Thoracic aorta (tissue), 2 donors: ENCODE results near the gene ADAMTS13. TPM values are rescaled to one million over a fixed set of nuclear protein-coding genes. Genes with fewer than 3 reads are reported as not detected.

ENCODE experiments used
- ATAC-seq: fragments of 150-250 bp; one replicate; pipeline ENCODE4 v1.8.0; 2017; ENCODE audit warnings: low read depth; ENCODE audit not compliant: insufficient number of reproducible peaks, low FRiP score
- DNase-seq: peaks from one replicate; pipeline ENCODE4 v3.0.0-alpha.2; 2020; ENCODE audit warnings: low spot score
- H3K27ac ChIP-seq, 2 donors: fragments of 200-600 bp; sonication (generic); 1 replicate in 1 of 2; 2 replicates in 1 of 2; pipeline ENCODE4 v1.5.1; 2016; ENCODE audit warnings: mild to moderate bottlenecking in 2 of 2, moderate library complexity in 2 of 2
- H3K27me3 ChIP-seq: fragments of 200-600 bp; sonication (generic); replicated peaks from 2 replicates; pipeline ENCODE4 v1.6.0; 2016; ENCODE audit warnings: mild to moderate bottlenecking; ENCODE audit not compliant: insufficient read depth
- H3K36me3 ChIP-seq: fragments of 200-600 bp; sonication (generic); one replicate; pipeline ENCODE4 v1.5.1; 2016
- H3K4me1 ChIP-seq, 2 donors: fragments of 200-600 bp; sonication (generic); 1 replicate in 1 of 2; 2 replicates in 1 of 2; pipeline versions ENCODE4 v1.5.1 to v1.6.0; 2016; ENCODE audit warnings: low read depth in 2 of 2, mild to moderate bottlenecking in 1 of 2; ENCODE audit not compliant: control insufficient read depth in 1 of 2
- H3K4me3 ChIP-seq: fragments of 200-600 bp; sonication (generic); 2 replicates; pipeline ENCODE4 v1.5.1; 2016; ENCODE audit warnings: mild to moderate bottlenecking
- H3K9me3 ChIP-seq: fragments of 200-600 bp; sonication (generic); 2 replicates; pipeline ENCODE4 v1.5.1; 2016
- CTCF ChIP-seq: fragments of 200-600 bp; sonication (generic); IDR thresholded peaks from one replicate; pipeline ENCODE4 v1.5.1; 2019; ENCODE audit warnings: antibody characterized with exemption
- total RNA-seq, 2 donors: library from RNA; depleted of rRNA; stranded (reverse); fragments of >200 nt; gene quantifications; one replicate each; pipeline versions ENCODE4 v1.1.0 to v1.2.3, GENCODE V29; 2016

The ADAMTS13 gene
- total RNA-seq, 2 donors from 2014 or later: 1.3 to 6.0 TPM

DNA sequence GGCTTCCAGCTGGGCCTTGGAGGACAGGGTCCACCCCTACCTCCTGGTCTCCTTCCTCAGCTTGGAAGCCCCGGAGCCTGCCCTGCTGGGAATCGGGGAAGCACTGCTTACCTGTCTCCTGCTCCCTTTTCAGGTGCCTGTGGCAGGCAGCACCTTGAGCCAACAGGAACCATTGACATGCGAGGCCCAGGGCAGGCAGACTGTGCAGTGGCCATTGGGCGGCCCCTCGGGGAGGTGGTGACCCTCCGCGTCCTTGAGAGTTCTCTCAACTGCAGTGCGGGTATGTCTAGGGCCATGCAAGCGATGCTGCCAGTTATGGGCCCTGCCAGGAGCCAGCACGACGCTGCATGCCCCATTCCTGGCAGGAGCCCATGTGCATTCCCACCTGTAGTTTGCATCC lies 33.8 kb downstream of the ADAMTS13 start:
- peaks cover 0 to 12% of the 10 kb centered on the region in 2 donors for H3K4me1 ChIP-seq
- ATAC-seq (no peak), DNase-seq (no peak)
- no peak overlapping the region for H3K27ac ChIP-seq
- no peak for TF ChIP-seq CTCF
- no peaks in the 10 kb centered on the region for H3K27me3 ChIP-seq
- H3K4me3 ChIP-seq: no peak overlapping the region
- no peaks in the 10 kb centered on the region for H3K36me3 ChIP-seq
- no peaks in the 10 kb centered on the region for H3K9me3 ChIP-seq

DNA sequence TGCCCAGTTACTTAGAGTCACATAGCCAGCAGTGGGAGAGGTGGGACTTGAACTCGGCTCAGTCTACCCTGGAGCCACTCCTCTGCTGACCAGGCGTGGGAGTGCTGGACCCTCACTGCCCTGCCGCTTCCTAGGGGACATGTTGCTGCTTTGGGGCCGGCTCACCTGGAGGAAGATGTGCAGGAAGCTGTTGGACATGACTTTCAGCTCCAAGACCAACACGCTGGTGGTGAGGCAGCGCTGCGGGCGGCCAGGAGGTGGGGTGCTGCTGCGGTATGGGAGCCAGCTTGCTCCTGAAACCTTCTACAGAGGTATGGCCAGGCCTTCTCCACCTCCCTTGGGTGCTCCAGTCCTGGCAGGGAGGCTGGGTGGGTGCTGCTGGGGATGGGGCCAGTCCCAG lies 34.2 kb downstream of the ADAMTS13 start:
- no peak for TF ChIP-seq CTCF

GRCh38 chr9:133457233-133457632 lies 35.1 kb downstream of the ADAMTS13 start:
- Histone ChIP-seq H3K9me3 (no peaks in the 10 kb centered on the region), H3K36me3 (no peaks in the 10 kb centered on the region), H3K27ac (no peak overlapping the region), H3K27me3 (no peaks in the 10 kb centered on the region), H3K4me3 (no peak overlapping the region), H3K4me1 (peaks cover 0 to 16% of the 10 kb centered on the region in 2 donors)
- no peak for ATAC-seq
- no peak for DNase-seq
- no peak for TF ChIP-seq CTCF

More for the DNA sequence above, 34.2 kb downstream of the ADAMTS13 start:
- no peaks in the 10 kb centered on the region for H3K36me3 ChIP-seq
- no peak overlapping the region for H3K27ac ChIP-seq
- H3K4me1 ChIP-seq: peaks cover 0 to 16% of the 10 kb centered on the region in 2 donors
- no peaks in the 10 kb centered on the region for H3K9me3 ChIP-seq
- ATAC-seq: no peak
- no peak for DNase-seq
- H3K27me3 ChIP-seq: no peaks in the 10 kb centered on the region
- no peak overlapping the region for H3K4me3 ChIP-seq

DNA sequence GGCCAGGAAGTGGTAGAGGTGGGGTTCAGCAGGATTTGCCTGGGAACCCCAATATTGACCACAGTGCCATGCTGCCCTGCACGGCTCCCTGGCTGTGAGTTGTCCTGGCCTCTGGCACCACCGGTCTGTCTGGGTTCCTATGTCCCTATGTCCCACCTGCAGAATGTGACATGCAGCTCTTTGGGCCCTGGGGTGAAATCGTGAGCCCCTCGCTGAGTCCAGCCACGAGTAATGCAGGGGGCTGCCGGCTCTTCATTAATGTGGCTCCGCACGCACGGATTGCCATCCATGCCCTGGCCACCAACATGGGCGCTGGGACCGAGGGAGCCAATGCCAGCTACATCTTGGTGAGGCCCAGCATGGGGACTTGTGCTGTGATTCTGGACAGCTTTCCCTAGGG lies 35.6 kb downstream of the ADAMTS13 start:
- Histone ChIP-seq H3K27me3 (no peaks in the 10 kb centered on the region), H3K27ac (no peak overlapping the region), H3K36me3 (no peaks in the 10 kb centered on the region), H3K4me3 (no peak overlapping the region), H3K9me3 (no peaks in the 10 kb centered on the region), H3K4me1 (peaks cover 0 to 16% of the 10 kb centered on the region in 2 donors)
- DNase-seq (no peak), ATAC-seq (no peak)
- TF ChIP-seq CTCF: no peak

- H3K9me3 ChIP-seq: no peaks in the 10 kb centered on the region
- ATAC-seq (no peak), DNase-seq (no peak)
- peak overlapping the region; percentile 96 for H3K4me3 ChIP-seq
- H3K27me3 ChIP-seq: no peaks in the 10 kb centered on the region
- TF ChIP-seq CTCF: no peak
- peak overlapping the region; percentile 94 to 95 for H3K27ac ChIP-seq
- H3K4me1 ChIP-seq: peaks cover 0 to 16% of the 10 kb centered on the region in 2 donors
- H3K36me3 ChIP-seq: no peaks in the 10 kb centered on the region
Observed at GRCh38 chr9:133458643-133459312, 36.6 kb downstream of the ADAMTS13 start.
